Activated naive CD4-positive, alpha-beta T cell treated with anti-CD3 and anti-CD28 coated beads, Interleukin-2, amount 50 U/mL, for 72 hours (primary cell): Measurements from ENCODE around the gene COL18A1. TPM values are rescaled to one million over a fixed set of nuclear protein-coding genes. Genes with fewer than 3 reads are reported as not detected.

Experiments used
- ATAC-seq, 2 donors: fragments of 150-1000 bp; cut with Tn5 transposase; 2 replicates each; pipeline ENCODE4 v1.10.0; 2021; ENCODE audit warnings: mild to moderate bottlenecking in 2 of 2, moderate library complexity in 2 of 2
- DNase-seq, 2 donors: peaks; one replicate each; pipeline ENCODE4 v3.0.0; 2021 to 2022; ENCODE audit warnings: low spot score in 2 of 2
- H3K27ac Mint-ChIP-seq, 2 donors: one replicate each; pipeline ENCODE4 v1.8.0; 2022; ENCODE audit warnings: mild to moderate bottlenecking in 2 of 2, mixed read lengths in 2 of 2
- H3K36me3 Mint-ChIP-seq, 2 donors: one replicate each; pipeline ENCODE4 v1.8.0; 2022; ENCODE audit warnings: mixed read lengths in 2 of 2
- H3K9me3 Mint-ChIP-seq, 2 donors: one replicate each; pipeline ENCODE4 v1.8.0; 2022; ENCODE audit warnings: mixed read lengths in 2 of 2
- total RNA-seq, 2 donors: library from RNA; stranded (reverse); gene quantifications; one replicate each; pipeline ENCODE4 v1.2.3, GENCODE V29; 2022

Gene COL18A1
- total RNA-seq, 2 donors from 2014 or later, result 4.3 to 22.3 TPM

DNA sequence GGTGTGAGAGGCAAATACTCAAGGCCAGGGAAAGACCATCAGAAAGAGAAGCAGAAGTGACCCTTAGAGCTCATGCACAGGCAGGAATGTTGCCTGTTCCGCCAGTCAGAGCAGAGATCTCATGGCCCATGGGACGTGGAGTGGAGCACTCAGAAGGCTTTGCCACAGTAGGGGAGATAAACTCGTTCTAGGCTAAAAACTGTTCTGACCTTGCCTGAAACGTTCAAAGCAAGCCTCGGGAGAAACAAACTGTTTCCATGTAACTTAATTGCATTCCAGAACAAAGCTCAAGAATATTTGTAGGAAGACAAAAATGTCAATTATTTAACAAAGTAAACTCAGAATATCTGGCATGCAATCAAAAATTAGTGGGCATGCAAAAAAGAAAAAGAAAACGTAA lies 158.0 kb downstream of the COL18A1 start:
- Mint-ChIP-seq H3K36me3 (peaks cover 0 to 10% of the 10 kb centered on the region in 2 donors), H3K27ac (no peak overlapping the region), H3K9me3 (peaks cover 0 to 5% of the 10 kb centered on the region in 2 donors)
- DNase-seq (no peak), ATAC-seq (no peak)

Other genes starting within 250 kb of the COL18A1 start
- gene POFUT2, start 117.3 kb upstream of the COL18A1 start, total RNA-seq, result 10 to 100 TPM; 11.3 to 16.0 TPM
- gene SLC19A1, start 137.3 kb downstream of the COL18A1 start, total RNA-seq, result 10 to 100 TPM; 24.9 to 62.5 TPM
- gene PCBP3, start 238.6 kb downstream of the COL18A1 start, total RNA-seq, result 10 to 100 TPM; 19.7 to 26.3 TPM